ENCODE results near the gene HRH3.

HRH3 gene

DNA sequence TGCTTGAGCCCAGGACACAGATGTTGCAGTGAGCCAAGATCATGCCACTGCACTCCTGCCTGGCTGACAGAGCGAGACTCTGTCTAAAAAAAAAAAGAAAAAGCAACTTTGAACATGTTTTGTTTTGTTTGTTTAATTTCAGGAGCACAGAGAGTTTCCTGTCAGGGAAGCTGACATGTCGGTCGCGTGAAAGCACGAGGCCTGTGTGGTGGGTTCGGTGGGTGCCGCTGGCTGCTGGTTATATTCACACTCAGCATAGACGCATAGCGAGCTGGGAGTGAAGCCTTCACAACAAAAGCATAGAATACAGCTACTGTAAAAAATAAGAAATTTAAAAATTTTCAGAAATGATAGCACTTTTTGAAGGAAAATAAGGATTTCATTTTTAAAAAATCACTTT, 22.8 kb downstream of the HRH3 start:
- no peak for DNase-seq

DNA sequence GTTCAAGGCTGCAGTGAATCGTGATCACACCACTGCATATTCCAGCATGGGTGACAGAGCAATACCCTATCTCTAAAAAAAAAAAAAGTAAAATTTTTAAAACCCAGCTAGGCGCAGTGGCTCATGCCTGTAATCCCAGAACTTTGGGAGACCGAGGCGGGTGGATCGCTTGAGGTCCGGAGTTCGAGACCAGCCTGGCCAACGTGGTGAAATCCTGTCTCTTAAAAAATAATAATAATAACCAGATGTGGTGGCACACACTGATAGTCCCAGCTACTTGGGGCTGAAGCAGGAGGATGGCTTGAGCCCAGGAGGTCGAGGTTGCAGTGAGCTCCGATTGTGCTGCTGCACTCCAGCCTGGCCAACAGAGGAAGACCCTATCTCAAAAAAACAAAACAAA, 23.8 kb downstream of the HRH3 start:
- DNase-seq: no peak

DNA sequence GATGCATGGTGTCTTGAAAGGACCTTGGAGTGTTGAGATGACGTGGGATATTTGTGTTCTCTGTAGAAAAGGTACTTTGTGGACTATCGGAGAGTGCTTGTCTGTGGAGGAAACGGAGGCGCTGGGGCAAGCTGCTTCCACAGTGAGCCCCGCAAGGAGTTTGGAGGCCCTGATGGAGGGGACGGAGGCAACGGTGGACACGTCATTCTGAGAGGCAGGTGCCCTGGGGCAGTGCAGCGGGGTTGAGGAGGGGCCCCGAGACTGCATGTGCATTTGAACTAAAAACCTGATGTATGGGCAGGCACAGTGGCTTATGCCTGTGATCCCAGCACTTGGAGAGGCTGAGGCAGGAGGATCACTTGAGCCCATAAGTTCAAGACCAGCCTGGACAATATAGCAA, 24.3 kb downstream of the HRH3 start:
- DNase-seq: no peak

DNA sequence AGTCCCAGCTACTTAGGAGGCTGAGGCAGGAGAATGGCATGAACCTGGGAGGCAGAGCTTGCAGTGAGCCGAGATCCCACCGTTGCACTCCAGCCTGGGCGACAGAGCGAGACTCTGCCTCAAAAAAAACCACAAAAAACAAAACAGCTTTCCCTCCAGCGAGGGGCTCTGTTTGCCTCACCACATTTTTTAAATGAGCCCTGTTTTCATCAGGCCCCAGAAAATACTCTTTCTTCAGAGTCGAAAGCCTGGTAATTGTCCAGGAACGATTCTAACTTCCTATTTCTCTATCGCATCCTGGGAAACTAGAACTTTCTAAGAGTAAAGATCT, 25.0 kb downstream of the HRH3 start:
- no peak for DNase-seq

DNA sequence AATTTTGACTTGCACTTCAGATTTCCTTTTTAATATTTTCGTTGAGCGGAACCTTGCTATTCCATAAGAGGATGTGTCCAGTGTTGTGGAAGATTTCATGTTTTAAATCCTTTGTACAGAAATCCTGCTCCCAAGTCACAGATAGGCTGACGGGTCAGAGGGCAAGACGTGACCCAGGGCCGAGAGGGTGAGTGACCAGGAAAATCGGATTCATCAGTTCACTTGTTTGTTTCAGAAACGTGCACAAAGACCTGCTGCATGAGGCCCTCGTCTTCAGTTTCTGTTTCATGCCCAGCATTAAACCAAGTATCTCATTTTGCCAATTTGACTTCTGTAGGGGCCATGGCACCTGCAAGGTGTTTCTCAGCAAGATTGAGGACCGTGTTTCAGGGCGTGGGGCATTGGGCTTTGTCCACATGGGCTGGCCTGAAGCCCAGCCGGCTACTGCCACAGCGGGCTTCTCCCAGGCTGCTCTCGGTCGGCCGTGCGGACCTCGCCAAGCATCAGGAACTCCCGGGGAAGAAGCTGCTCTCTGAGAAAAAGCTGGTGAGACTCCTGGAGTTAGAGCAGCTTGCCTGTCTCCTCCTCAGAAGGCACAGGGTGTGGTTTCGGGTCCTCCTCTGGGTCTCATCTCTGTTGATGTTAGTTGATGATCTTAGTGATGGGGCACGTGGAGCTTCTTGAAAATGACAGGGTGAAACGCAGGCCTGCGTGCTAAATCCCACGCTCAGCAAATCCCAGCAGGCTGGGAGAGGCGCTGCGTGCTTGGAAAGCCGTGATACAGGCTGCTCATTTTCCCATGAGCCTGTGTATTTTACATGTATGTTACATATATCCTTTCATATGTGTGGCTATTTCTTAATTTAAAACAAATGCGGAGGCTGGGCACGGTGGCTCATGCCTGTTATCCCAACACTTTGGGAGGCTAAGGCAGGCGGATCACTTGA, 26.7 kb downstream of the HRH3 start:
- DNase-seq: no peak

DNA sequence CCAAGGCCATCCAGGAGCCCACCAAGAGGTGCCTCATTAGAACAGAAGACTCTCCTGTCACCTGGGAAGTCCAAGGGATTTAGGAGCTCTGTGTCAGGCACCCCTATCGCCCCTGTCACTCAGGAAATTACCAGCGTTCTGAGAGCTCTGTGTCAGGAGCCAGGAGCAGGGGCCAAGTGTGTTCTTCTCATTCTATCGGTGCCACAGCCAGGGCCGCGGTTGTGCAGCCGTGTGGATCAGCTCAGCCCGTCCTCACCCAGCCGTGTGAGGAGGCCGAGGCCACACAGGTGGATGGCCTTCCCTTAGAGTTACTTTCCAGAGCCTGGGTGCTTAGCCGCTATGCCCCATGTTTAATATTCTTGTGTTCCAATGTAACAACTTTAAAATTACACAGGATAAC, 27.4 kb downstream of the HRH3 start:
- no peak for DNase-seq

DNA sequence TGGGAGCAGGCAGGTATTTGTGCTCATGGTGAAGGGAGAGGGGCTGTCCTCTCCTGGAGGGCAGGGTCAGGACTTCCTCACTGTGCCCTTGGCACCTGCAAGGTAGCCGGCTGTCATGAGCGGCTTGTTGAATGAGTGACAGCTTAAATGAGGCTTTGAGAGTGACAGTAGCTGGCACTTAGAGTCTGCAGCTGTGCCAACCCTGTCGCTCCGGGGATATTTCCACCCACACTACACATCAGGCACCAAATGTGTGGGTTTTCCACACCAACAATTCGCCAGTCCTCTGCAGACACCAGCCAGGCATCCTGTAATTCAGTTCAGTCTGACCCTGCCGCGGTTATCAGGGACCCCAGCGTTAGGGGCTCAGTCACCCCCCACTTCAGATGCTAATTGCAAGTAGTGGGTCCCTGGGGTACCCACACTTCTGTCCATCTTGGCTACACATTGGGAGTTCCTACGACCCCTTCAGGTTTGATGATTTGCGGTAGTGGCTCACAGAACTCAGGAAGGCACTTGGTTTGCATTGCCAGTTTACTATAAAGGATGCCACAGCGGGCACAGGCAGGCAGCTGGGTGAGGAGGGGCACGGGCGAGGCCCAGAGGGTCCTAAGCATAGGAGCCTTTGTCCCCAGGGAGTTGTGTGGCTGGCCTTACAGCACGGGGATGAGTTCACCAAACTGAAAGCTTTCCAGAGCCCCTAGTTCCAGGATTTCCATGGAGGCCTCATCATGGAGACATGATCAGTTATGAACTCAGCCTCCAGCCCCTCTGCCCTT, 28.1 kb downstream of the HRH3 start:
- DNase-seq: no peak

DNA sequence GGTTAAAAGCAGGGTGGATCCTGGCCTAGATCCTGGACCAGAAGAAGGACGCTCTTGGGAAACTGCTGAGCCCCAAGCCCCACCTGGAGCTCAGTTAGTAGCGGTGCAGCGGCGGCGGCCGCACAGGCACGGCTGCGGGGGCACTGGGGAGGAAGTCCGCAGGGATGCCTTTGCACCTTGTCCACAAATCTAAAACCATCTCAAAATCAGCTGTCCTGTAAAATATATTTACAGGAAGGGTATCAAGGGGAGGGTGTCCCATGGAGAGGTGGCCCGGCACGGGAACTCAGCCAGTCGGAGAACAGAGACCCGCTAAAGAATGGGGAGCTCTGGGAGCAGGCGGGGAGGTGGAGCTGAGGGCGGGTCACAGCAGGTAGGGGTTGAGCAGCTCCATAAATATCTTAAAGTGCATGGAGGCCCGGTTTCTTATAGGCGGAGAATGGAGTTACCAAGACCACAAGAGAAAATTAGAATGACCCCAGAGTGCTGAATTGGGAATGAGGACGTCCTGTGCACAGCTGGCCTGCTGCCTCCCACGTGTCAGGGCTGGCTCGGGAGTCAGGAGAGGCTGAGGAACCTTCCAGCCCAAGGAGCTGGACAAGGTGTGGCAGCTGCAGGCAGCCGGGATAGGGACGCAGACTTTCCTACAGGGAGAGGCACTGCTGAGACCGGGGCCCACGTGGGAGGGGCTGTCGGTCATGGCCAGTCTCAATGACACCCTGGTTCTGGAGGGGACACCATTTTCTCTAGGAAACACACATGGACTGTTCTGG, 29.3 kb downstream of the HRH3 start:
- no peak for DNase-seq

DNA sequence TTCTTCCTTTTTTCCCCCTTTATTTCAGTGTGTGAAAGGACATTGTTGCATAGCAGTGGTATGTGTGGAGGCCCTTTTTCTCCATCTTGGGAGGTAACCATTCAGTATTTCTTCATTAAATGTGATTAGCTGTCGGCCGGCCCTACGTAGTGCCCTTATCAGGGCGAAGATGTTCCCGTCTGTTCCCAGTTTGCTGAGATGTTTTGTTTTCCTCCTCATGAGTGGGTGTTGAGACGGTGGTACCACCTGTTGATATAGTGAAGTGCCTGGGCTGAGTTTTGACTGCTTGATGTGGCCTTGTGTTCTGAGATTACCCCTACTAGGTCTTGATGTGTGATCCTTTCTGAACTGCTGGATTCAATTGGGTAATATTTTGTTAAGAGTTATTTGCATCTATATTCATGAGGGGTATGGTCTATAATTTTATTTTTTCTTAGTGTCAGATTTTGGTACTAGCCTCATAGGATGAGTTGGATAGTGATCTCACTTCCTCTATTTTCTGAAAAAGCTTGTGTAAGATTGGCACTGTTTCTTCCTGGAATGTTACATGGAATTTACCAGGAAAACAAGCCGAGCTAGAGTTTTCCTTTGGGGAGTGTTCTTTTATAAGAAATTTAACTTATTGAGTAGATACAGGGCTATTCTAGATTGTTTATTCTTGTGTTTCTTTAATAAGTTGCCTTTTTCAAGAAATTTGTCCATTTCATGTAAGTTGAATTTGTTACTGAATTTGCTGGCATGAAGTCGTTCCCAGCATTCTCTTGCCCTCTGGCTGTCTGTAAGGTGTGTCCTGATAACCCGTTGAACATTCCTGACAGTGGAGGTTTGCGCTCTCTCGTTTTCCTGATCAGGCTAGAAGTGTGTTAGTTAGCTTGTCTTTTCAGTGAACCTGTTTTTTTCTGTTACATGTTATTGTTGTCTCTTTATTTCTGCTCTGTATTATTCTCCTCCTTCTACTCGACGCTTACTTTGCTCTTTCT, 32.9 kb downstream of the HRH3 start:
- DNase-seq: no peak

DNA sequence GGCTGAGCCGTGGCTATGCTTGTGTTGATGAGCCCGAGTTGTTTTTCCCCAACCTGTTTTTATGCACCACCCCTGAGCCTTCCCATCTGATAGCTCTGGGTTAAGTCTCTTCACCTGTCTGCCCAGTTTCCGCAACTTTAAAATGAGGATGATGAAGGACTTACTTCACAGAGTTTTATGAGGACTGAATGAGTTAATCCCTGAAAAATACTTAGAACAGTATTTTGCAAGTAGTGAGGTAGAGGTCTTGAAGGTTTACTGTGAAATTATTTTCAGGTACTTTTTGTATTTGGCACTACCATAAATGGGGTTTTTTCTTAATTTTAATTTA, 34.0 kb downstream of the HRH3 start:
- DNase-seq: no peak

DNA sequence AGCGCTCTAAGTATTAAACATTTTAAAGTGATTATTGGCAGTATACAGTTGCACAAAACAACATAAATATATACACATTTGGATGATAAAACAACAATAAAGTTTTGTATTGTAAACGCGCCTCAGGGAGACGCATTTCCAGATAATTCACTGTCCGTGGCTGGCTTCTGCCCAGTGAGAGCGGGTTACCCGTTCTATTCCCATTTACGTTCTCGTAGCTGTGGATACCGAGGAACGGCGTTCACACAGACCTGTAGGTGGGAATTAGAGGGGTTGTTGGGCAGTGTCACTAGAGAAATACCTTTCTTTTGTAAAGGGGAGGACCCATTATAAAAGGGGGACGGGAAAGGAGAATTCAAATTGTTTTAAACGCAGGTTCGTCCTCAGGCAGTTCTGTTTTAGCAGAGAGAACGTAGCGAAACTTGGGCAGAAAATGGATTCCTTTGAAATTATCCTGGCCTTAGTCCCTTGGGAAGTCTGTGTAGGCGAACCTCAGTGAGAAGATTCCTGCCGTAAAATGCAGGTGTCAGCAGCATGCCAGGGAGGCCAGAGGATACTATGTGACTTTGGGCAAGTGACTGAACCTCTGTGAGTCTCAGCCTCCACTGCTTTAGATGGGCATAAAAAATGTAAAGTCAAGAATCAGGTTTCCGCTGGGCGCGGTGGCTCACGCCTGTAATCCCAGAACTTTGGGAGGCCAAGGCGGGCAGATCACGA, 36.5 kb downstream of the HRH3 start:
- DNase-seq: no peak

DNA sequence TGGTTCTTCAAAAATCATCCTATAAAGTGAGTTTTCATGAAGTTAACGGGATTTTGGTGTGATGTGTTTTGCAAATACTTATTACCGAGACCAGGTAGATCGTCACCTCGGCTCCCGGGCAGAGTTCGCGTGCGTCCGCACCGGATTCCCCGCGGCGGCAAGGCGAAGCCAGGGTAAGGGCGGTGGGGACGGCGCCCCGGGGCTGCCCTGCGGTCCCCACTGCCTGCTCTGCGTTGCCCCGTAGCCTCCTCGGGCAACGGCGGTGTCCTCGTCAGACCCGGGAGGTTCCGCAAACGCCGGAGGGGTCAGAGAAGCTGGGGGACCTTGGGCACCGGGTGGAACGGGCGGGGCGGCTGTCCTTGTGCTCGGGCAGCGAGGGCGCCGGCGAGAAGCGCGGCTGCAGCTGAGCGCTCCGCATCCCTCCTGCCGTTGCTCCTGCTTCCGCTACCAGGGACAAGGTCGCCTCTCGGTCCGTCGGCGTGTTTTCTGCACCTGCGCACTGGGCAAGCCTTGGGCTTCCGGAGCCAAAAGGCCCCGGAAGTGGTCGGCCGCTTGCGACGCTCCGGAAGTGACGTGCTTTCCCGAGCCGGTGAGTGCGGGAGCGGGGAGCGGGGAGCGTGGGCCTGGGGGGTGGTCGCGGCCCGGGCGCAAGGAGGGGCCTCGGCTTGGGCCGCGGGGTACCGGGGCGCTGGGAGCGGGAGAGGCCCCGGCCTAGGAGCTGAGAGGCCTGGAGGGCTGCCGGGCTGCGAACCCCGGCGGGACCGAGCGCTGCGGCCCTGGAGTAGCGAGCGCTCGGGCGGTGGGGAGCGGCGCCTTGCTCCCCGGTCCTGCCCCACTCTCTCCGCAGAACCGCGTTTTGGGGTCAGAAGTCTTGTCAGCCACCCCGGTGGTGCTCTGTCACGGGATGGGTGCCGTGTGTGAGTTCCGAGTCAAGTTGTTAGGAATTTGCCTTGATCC, 37.3 kb downstream of the HRH3 start, which contains the start of gene MTG2:
MTG2 (plus strand) TSS at position 560 of the 957 bp plus-strand sequence. CDS start 10,393 bp downstream, outside the sequence.
- DNase-seq: peak; percentile 96

DNA sequence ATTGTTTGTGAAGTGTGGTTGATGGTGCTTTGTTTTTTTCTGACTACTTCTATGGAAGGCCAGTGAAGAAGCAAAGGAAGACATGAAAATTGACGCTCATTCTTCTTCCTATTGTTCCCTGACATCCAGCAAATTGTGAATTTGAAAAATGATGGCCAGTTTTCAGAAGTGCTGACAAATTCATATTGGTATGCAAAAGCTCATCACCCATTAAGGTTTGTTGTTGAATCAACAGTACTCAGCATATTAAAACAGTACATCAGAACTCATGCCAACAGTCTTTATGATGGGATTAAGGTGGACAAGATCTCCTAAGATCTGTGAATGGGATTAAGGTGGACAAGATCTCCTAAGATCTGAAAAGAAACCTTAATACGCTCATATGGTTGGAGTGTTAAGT, 38.3 kb downstream of the HRH3 start:
- no peak for DNase-seq

DNA sequence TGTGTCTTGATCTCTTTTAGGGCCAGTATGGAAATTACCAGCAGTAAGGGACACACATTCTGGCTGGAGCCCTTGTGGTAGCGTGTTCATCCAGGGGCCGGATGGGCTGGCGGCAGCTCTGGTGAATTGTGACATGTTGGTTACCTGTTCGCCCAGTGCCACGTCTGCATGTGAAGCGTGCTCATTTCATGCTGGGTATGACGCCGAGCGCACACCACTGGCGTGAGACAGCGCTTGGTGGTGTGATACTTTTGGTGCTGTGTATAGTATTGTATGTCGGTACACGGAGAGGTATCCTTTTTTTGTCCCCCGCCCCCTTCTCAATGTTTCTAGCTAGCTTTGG, 40.9 kb downstream of the HRH3 start:
- no peak for DNase-seq

DNA sequence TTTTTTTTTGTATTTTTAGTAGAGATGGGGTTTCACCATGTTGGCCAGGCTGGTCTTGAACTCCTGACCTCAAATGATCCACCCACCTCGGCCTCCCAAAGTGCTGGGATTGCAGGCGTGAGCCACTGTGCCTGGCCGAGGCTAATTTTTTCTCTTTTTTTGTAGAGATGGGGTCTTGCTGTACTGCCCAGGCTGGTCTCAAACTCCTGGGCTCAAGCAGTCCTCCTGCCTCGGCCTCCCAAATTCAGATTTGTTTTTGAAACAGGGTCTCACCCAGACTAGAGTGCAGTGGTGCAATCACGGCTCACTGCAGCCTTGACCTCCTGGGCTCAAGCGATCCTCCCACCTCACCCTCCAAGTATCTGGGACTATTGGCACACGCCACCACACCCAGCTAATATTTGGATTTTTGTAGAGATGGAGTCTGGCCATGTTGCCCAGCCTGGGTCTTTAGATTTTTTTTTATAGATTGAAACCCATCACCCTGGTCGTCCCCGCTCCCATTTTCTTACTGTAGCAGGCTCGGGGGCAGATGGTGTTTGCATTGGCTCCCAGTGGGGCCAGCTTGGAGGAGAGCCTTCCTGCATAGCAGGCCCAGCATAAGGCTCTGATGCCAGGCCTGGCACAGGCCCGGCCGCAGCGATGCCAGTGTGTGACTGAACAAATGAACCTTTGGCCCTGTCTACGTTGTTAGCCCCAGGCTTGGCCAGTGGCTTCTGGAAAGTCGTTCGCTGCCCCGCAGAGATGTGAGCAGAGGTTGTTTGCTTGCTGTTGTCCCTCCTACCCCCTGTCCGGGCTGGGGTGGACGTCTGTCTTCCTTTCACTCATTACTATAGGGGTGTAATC, 41.5 kb downstream of the HRH3 start:
- no peak for DNase-seq

DNA sequence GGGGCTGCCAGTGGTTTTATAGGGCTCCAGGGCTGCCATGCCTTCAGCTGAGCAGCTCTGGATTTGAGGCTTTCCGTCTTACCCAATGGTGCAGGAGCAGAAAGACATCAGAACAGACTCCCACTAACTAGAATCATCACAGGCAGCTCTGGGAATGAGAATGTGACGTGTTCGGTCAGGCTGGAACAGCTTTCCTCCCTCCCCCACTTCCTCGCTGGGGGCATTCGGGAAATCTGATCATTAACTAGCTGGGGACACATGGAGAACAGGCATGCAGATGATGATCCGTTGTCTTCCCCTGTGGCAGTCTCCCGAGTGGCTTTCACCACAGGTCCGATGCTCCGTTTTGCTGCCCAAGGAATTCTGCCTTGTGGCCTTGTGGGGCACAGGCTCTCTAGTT, 42.8 kb downstream of the HRH3 start:
- no peak for DNase-seq

DNA sequence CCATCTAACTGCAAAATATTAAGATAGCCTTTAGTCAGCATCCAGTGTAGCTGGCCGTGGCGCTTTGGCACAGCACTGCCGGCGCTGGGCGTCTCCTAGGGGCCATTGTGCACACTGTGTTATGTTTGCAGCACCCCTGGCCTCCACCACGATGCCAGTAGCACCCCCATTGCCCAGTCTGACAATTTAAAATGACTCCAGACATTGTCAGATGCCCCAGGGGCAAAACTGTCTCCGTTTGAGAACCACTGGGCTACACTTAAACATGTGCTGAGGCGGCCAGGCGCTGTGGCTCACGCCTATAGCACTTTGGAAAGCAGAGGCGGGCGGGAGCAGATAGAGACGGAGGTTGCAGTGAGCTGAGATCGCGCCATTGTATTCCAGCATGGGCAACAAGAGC, 43.2 kb downstream of the HRH3 start:
- no peak for DNase-seq

DNA sequence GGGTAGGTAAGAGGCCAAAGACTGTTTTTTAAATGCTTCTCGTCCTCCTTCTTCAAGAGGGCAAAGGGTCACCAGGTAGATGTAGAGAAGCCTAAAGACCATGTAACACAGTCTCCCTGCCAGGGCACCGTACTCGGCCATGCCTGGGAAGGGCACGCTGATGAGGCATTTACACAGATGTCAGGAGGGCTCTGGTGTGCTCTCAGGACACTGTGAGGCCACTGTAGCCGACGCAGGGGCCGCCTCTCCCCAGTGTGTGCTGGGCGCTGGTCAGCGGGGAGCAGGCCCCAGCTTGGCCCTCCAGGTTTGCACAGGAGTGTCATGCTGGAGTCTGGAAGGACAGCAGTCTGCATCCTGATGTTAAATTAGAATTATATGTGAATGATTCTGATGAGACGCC, 44.4 kb downstream of the HRH3 start:
- DNase-seq: no peak

DNA sequence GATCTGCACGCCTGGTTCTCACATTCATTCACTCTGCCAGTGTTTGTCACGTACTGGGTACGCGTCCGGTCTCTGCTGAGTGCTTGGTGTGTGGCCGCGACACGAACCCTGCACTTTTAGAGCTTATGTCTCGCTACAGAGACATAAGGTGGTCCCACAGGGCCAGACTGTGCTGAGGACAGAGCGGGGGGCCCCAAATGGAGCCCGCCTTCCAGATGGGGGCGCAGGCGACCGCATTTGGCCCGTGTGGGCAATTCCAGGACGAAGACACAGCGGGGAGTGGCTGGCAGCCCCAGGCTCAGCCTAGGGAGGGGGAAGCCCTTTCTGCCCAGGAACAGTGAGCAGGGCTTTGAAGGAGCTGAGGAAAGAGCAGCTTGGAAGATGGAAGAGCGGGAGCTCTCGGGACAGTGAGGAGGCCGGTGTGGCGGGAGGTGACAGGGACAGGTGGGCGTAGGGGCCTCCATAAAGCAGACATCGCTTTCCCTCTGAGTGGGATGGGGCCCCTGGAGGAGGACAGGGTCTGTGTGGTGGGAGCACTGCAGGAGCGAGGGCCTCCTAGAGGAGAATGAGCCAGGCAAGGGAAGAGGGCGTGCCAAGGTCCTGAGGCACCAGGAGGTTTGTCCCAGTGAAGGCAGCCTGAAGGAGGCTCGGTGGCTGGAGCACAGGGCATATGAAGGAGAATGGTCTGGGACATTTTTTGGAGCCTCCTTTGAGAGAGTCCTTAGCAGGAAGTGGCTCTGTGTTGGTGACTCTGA, 45.0 kb downstream of the HRH3 start:
- DNase-seq: no peak
